ENCODE data around the gene KRTAP4-1. TPM values are rescaled to one million over a fixed set of nuclear protein-coding genes. Genes with fewer than 3 reads are reported as not detected.

Gene KRTAP4-1
- total and polyA plus RNA-seq, 2 donors (not counting 3 experiments of a cell fraction or from before 2014, with no cell fraction given): not detected

DNA sequence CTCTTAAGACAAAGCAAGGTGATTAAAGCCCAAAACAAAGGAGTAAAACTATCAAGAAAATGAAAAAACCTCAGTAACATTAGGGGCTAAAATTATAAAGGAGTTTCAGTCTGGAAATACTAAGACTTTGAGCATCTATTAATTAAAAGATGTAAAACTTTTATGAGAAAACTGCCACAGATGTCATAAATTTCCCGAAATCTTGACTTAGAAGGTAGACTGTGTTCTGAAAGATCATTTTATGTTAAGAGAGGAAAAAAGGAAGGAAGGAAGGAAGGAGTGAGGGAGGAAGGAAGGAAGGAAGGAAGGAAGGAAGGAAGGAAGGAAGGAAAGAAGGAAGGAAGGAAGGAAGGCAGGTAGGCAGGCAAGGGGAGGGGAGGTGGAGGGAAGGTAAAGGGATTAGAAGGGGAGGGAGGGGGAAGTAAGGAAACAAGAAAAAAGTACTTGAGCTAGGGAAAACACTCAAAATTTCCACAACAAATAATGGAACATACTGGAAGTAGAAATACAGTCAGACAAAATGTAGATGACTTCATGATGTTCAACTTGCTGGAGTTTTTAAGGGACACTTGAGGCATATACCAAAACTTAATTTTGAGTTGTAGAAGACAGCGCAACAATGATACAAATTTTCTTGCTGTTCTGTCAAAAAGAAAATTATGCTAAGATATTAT is 37.0 kb downstream of the KRTAP4-1 start:
- no peak overlapping the region for H3K4me2 ChIP-seq (ENCODE audit: insufficient read depth, low read length)
- intact Hi-C loops (cut with micrococcal nuclease) (no loop called here), dilution Hi-C loops (cut with MboI; ENCODE audit: extremely low pct_ligation_motif_present, low sequenced_read_pairs) (no loop called here)
- H4K20me1 ChIP-seq (replicated peaks; ENCODE audit: control insufficient read depth, extremely low read depth, insufficient read depth, low read length): no peaks in the 10 kb centered on the region
- H3K4me3 ChIP-seq (replicated peaks in 1 of 3; ENCODE audit: insufficient read depth in 1 of 3, low read depth in 1 of 3, low read length in 3 of 3): no peak overlapping the region
- no peak overlapping the region for H3K27ac ChIP-seq (ENCODE audit: insufficient read depth, low read depth, low read length)
- TF ChIP-seq, protein P1, sequence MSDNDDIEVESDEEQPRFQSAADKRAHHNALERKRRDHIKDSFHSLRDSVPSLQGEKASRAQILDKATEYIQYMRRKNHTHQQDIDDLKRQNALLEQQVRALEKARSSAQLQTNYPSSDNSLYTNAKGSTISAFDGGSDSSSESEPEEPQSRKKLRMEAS (IDR thresholded peaks at IDR 0.05; ENCODE audit: insufficient read depth, insufficient read length): no peak
- TF ChIP-seq POLR2AphosphoS5 (IDR thresholded peaks at IDR 0.05; ENCODE audit: insufficient read depth, low read depth, low read length): no peak
- no peak for TF ChIP-seq GATA2 (IDR thresholded peaks at IDR 0.05; ENCODE audit: insufficient read depth, insufficient read length, low read depth, low read length)
- TF ChIP-seq EZH2 (IDR thresholded peaks at IDR 0.05; ENCODE audit: borderline replicate concordance, low read depth, low read length, severe bottlenecking): no peak
- no peak for TF ChIP-seq MYC (IDR thresholded peaks at IDR 0.05; ENCODE audit: low read depth, low read length)
- H3K27me3 ChIP-seq (ENCODE audit: control insufficient read depth in 2 of 2, insufficient read depth in 2 of 2, low read length in 2 of 2): no peaks in the 10 kb centered on the region
- no peaks in the 10 kb centered on the region for H3K9me1 ChIP-seq (replicated peaks; ENCODE audit: control insufficient read depth, extremely low read depth, insufficient read depth, low read length)
- H2AFZ ChIP-seq (ENCODE audit: low read depth, low read length): no peak overlapping the region
- no peaks in the 10 kb centered on the region for H3K79me2 ChIP-seq (ENCODE audit: control insufficient read depth, insufficient read depth, low read length)
- BruUV-seq (replicated peaks): no TSS peak
- no peak overlapping the region for H3K9ac ChIP-seq (replicated peaks; ENCODE audit: extremely low read depth, insufficient read depth, low read length)
- no peaks in the 10 kb centered on the region for H3K4me1 ChIP-seq (ENCODE audit: control insufficient read depth, extremely low read depth, insufficient read depth, low read length)
- POLR2A ChIA-PET: no interaction called here
- CTCF ChIA-PET: interaction anchor here (1.3 kb wide), 1 partner anchor 241 kb away, joined by 4 read pairs; no protein-coding TSS in a partner anchor
- H3K36me3 ChIP-seq (ENCODE audit: control insufficient read depth in 2 of 2, extremely low read depth in 1 of 2, insufficient read depth in 2 of 2, low read length in 2 of 2): no peaks in the 10 kb centered on the region
- no peak for DNase-seq (ENCODE audit: low read depth, low spot score)
- no peaks in the 10 kb centered on the region for H3K9me3 ChIP-seq (replicated peaks; ENCODE audit: control insufficient read depth, insufficient read depth, low read length)
- no peak for FAIRE-seq

DNA sequence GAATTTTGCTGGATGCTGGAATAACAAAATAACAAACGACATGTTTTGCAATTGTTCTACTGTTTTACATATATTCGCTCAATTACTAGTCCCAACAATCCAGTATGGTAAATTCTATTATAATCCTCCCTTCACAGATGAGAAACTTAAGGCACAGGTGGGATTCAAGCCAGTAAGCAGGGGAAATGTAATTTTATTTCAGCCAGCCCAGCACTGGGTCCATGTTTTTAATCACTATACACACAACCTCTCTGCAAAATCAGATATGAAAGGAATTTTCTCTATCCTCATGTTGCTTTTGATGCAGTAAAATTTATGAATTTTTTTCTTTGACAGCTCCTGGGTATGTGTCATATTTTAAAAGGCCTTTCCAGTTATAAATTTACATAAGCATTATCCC is 39.5 kb downstream of the KRTAP4-1 start:
- ChIA-PET CTCF (no interaction called here), POLR2A (no interaction called here)
- Histone ChIP-seq H3K9ac (replicated peaks; ENCODE audit: extremely low read depth, insufficient read depth, low read length) (no peak overlapping the region), H3K79me2 (ENCODE audit: control insufficient read depth, insufficient read depth, low read length) (no peaks in the 10 kb centered on the region), H4K20me1 (replicated peaks; ENCODE audit: control insufficient read depth, extremely low read depth, insufficient read depth, low read length) (no peaks in the 10 kb centered on the region), H3K9me3 (replicated peaks; ENCODE audit: control insufficient read depth, insufficient read depth, low read length) (no peaks in the 10 kb centered on the region), H3K4me3 (replicated peaks in 1 of 3; ENCODE audit: insufficient read depth in 1 of 3, low read depth in 1 of 3, low read length in 3 of 3) (no peak overlapping the region), H3K27me3 (ENCODE audit: control insufficient read depth in 2 of 2, insufficient read depth in 2 of 2, low read length in 2 of 2) (no peaks in the 10 kb centered on the region), H2AFZ (ENCODE audit: low read depth, low read length) (no peak overlapping the region), H3K27ac (ENCODE audit: insufficient read depth, low read depth, low read length) (no peak overlapping the region), H3K9me1 (replicated peaks; ENCODE audit: control insufficient read depth, extremely low read depth, insufficient read depth, low read length) (no peaks in the 10 kb centered on the region), H3K4me1 (ENCODE audit: control insufficient read depth, extremely low read depth, insufficient read depth, low read length) (no peaks in the 10 kb centered on the region), H3K36me3 (ENCODE audit: control insufficient read depth in 2 of 2, extremely low read depth in 1 of 2, insufficient read depth in 2 of 2, low read length in 2 of 2) (no peaks in the 10 kb centered on the region), H3K4me2 (ENCODE audit: insufficient read depth, low read length) (no peak overlapping the region)
- DNase-seq (ENCODE audit: low read depth, low spot score) (no peak), FAIRE-seq (no peak)
- intact Hi-C loops (cut with micrococcal nuclease): no loop called here
- TF ChIP-seq POLR2A (IDR thresholded peaks at IDR 0.05; ENCODE audit: low read depth, low read length) (no peak), EZH2 (IDR thresholded peaks at IDR 0.05; ENCODE audit: borderline replicate concordance, low read depth, low read length, severe bottlenecking) (no peak), CTCF (IDR thresholded peaks at IDR 0.05; ENCODE audit: extremely low read depth in 1 of 2, insufficient read depth in 1 of 2, low read depth in 1 of 2, low read length in 2 of 2) (no peak), FOS (IDR thresholded peaks at IDR 0.05; ENCODE audit: borderline replicate concordance, insufficient read depth, low read length) (no peak), GATA2 (IDR thresholded peaks at IDR 0.05; ENCODE audit: insufficient read depth, insufficient read length, low read depth, low read length) (no peak), JUN (IDR thresholded peaks at IDR 0.05; ENCODE audit: borderline replicate concordance, insufficient read depth, insufficient read length, low read depth) (no peak), MYC (IDR thresholded peaks at IDR 0.05; ENCODE audit: low read depth, low read length) (no peak), POLR2AphosphoS5 (IDR thresholded peaks at IDR 0.05; ENCODE audit: insufficient read depth, low read depth, low read length) (no peak)
- TF ChIP-seq, protein P1 (IDR thresholded peaks at IDR 0.05; ENCODE audit: insufficient read depth, insufficient read length): no peak
- dilution Hi-C loops (cut with MboI; ENCODE audit: extremely low pct_ligation_motif_present, low sequenced_read_pairs): no loop called here
- no TSS peak for BruUV-seq (replicated peaks)
